Uterus (tissue), 2 donors: ENCODE data around the gene STRA6.

Experiments used
- CTCF ChIP-seq, 4 experiments: fragments of 200-600 bp in 2 of 4; fragments of 450-650 bp in 2 of 4; sonication (generic) in 2 of 4; IDR thresholded peaks; one replicate each; pipeline ENCODE4 v1.5.1; 2016 to 2019; ENCODE audit warnings: antibody characterized with exemption in 4 of 4, mild to moderate bottlenecking in 2 of 4, moderate library complexity in 1 of 4
- POLR2A ChIP-seq, 2 donors: fragments of 450-650 bp; IDR thresholded peaks; one replicate each; pipeline ENCODE4 v1.6.1; 2016; ENCODE audit warnings: antibody characterized with exemption in 2 of 2, mild to moderate bottlenecking in 1 of 2, moderate library complexity in 1 of 2

GRCh38 chr15:74209997-74210671, 7.5 kb upstream of the STRA6 start:
- no peak for TF ChIP-seq CTCF (IDR thresholded peaks at IDR 0.05)
- TF ChIP-seq POLR2A (IDR thresholded peaks at IDR 0.05): no peak
